Endodermal cell (in vitro differentiated cells): Measurements from ENCODE around the gene PLXNA2. TPM values are rescaled to one million over a fixed set of nuclear protein-coding genes. Genes with fewer than 3 reads are reported as not detected.

Experiments
- DNase-seq: peaks from one replicate; pipeline ENCODE4 v3.0.0-alpha.2; 2017
- H3K27ac ChIP-seq: 2 replicates; pipeline ENCODE4 v1.5.1; 2013; ENCODE audit warnings: mild to moderate bottlenecking, low read depth, low read length, moderate library complexity
- H3K27me3 ChIP-seq: 2 replicates; pipeline ENCODE4 v1.6.1; 2013; ENCODE audit warnings: mild to moderate bottlenecking, low read length, moderate library complexity; ENCODE audit not compliant: insufficient read depth, control insufficient read depth, poor library complexity, severe bottlenecking
- H3K36me3 ChIP-seq: 2 replicates; pipeline ENCODE4 v1.7.0; 2013; ENCODE audit warnings: mild to moderate bottlenecking, low read length, moderate library complexity; ENCODE audit not compliant: control insufficient read depth, insufficient read depth
- H3K4me1 ChIP-seq: one replicate; pipeline ENCODE4 v1.7.0; 2013; ENCODE audit warnings: low read length; ENCODE audit not compliant: control insufficient read depth, insufficient read depth
- H3K4me3 ChIP-seq: 2 replicates; pipeline ENCODE4 v1.5.1; 2013; ENCODE audit warnings: mild to moderate bottlenecking, low read length, moderate library complexity
- H3K9ac ChIP-seq: 2 replicates; pipeline ENCODE4 v1.6.1; 2013; ENCODE audit warnings: mild to moderate bottlenecking, low read length, moderate library complexity; ENCODE audit not compliant: poor library complexity, severe bottlenecking; ENCODE audit errors: extremely low read depth
- H3K9me3 ChIP-seq: 2 replicates; pipeline ENCODE4 v1.6.1; 2013; ENCODE audit warnings: mild to moderate bottlenecking, low read length, moderate library complexity; ENCODE audit not compliant: control insufficient read depth
- H3K27ac Mint-ChIP-seq: 2 replicates; pipeline ENCODE4 v1.8.0; 2020; ENCODE audit warnings: mixed read lengths
- H3K27me3 Mint-ChIP-seq: 2 replicates; pipeline ENCODE4 v1.8.0; 2021; ENCODE audit warnings: mild to moderate bottlenecking, mixed read lengths; ENCODE audit not compliant: insufficient read depth
- H3K36me3 Mint-ChIP-seq: 2 replicates; pipeline ENCODE4 v1.8.0; 2020; ENCODE audit warnings: low read depth, mixed read lengths
- H3K4me1 Mint-ChIP-seq: 2 replicates; pipeline ENCODE4 v1.8.0; 2020; ENCODE audit warnings: mixed read lengths
- H3K4me3 Mint-ChIP-seq: 2 replicates; pipeline ENCODE4 v1.8.0; 2020; ENCODE audit warnings: mild to moderate bottlenecking, moderate library complexity, mixed read lengths
- H3K9me3 Mint-ChIP-seq: 2 replicates; pipeline ENCODE4 v1.8.0; 2020; ENCODE audit warnings: mild to moderate bottlenecking, mixed read lengths
- WGBS, 2 experiments: methylation state at CpG; one replicate each; pipeline versions ENCODE4 v1.1.5 to v1.1.7; 2013; ENCODE audit warnings: missing lambda C conversion rate in 2 of 2, mixed read lengths in 1 of 2; ENCODE audit not compliant: insufficient coverage in 1 of 2, insufficient read length in 1 of 2; 5-methylcytosine and 5-hydroxymethylcytosine counted together
- total RNA-seq, 2 donors: library from RNA; stranded (reverse); fragmentation: NEBNext Ultra II Directional in 1 of 2; extraction: Animal tissue kit (Norgen Biotek cat#: 25700) in 1 of 2; gene quantifications; 2 replicates in 1 of 2; 3 replicates in 1 of 2; pipeline ENCODE4 v1.2.1, GENCODE V29; 2021
- TF ChIP-seq, protein P1 (sequence below): fragments of 200-600 bp; sonication (generic); conservative IDR thresholded peaks from 2 replicates; pipeline ENCODE4 v1.5.0; 2021; ENCODE audit warnings: antibody characterized with exemption, mild to moderate bottlenecking

Gene PLXNA2
- total RNA-seq, 2 donors from 2014 or later = 61.2 to 86.1 TPM

DNA sequence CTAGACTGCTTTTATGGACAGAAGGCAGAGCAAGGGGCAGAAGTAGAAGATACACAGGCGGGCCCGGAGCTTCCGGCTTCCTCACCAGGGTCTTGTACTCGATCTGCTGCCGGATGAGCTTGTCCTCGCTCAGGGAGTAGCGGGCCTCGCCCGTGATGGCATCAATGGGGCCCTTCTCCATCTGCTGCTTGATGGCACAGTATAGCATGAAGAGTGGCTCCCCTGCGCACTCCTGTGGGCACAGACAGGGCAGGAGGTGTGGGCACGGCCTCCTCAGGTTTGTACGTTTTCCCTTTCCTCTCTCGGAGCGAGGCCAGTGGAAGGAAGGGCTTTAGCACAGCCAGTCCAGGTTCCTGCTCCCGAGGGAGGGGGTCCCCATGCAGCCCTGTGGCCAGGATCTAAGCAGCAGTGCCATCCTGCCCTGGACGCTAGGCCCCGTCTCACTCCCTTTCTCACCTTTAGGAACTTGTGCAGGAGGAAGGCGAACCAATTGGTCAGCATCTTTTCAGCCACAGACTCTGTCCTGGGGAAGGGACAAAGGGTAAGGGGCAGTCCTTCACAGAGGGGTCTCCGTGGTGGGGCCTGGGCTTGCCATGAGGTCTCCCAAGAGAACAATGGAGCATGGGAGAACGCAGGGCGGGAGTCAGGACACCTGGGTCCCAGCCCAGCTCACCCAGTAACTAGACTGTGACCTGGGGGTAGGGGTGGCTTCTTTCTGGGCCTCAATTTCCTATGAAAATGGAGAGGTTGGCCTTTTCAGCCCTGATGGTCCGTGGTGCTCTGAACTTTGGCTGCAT is 204.4 kb downstream of the PLXNA2 start:
- H3K36me3 ChIP-seq = peaks cover 97% of the 10 kb centered on the region
- H3K27ac ChIP-seq = no peak overlapping the region
- H3K9me3 ChIP-seq = no peaks in the 10 kb centered on the region
- Mint-ChIP-seq H3K4me3 (no peak overlapping the region), H3K4me1 (peaks cover 51% of the 10 kb centered on the region), H3K27ac (no peak overlapping the region), H3K36me3 (peaks cover 77% of the 10 kb centered on the region), H3K27me3 (no peaks in the 10 kb centered on the region), H3K9me3 (no peaks in the 10 kb centered on the region)
- H3K4me3 ChIP-seq = no peak overlapping the region
- no peak overlapping the region for H3K9ac ChIP-seq
- H3K27me3 ChIP-seq = no peaks in the 10 kb centered on the region
- no peak for DNase-seq
- TF ChIP-seq, protein P1, sequence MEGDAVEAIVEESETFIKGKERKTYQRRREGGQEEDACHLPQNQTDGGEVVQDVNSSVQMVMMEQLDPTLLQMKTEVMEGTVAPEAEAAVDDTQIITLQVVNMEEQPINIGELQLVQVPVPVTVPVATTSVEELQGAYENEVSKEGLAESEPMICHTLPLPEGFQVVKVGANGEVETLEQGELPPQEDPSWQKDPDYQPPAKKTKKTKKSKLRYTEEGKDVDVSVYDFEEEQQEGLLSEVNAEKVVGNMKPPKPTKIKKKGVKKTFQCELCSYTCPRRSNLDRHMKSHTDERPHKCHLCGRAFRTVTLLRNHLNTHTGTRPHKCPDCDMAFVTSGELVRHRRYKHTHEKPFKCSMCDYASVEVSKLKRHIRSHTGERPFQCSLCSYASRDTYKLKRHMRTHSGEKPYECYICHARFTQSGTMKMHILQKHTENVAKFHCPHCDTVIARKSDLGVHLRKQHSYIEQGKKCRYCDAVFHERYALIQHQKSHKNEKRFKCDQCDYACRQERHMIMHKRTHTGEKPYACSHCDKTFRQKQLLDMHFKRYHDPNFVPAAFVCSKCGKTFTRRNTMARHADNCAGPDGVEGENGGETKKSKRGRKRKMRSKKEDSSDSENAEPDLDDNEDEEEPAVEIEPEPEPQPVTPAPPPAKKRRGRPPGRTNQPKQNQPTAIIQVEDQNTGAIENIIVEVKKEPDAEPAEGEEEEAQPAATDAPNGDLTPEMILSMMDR = no peak
- H3K4me1 ChIP-seq = peaks cover 39% of the 10 kb centered on the region
- WGBS, 2 experiments = 96% methylated on average over 15 to 22 of the region's 22 CpGs

DNA sequence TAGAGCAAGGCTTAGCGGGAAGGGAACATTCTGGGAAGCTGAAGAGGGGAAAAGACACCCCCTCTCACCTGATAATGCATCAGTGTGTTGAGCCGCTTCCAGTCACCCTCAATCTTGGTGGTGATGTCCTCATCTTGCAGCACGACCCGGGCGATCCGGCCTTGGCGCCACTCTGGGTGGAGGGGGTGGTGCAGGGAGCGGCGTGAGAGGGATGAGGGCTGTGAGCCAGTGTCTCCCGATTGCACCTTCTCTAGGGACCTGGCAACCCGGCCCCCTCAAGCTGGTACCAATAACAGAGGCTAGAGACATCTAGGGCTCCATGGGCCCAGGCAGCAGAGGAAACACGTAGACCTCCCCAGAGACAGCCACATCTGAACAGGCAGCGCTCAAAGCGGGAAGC is 205.9 kb downstream of the PLXNA2 start:
- no peaks in the 10 kb centered on the region for H3K9me3 Mint-ChIP-seq
- WGBS, 2 experiments = 95 to 96% methylated on average over 8 to 14 of the region's 14 CpGs

DNA sequence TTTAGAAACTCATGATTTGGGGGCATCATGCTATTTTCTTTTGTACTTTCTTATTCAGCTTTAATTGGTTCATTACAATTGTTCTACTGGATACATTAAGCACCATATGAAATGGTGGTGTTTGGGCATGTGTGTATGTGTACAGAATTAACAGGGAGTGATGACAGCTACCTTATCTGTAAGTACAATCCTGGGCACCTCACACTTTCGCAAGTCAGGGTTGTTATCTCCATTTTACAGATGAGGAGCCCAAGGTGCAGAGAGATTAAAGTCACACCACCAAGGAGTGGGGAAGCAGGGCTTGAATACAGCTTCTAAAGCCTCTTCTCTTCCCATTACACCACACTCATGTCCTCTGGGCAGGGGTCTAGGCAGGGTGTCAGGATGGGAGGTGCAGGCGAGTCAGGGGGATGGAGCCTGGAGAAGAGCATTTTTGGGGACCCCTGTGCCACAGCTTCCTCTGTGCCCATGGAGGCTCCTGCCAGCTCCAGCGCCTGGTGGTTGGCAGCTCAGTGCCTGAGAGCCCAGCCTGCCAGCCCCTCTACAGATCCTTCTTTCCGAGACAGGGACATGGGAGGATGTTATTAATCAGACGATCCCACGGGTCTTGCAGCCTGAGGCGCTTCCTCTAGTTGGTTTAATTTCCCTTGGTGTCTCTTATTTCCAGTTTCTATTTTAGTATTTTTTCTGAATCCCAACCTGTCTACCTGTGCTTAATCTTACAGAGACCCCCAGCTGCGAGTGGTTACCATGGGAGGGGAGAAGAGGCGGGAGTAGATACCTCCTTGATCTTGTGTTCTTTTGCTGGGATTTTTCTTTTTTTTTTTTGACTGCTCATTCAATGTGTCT is 207.0 kb downstream of the PLXNA2 start:
- Histone ChIP-seq H3K9ac (no peak overlapping the region), H3K27me3 (no peaks in the 10 kb centered on the region), H3K27ac (no peak overlapping the region), H3K9me3 (no peaks in the 10 kb centered on the region), H3K4me1 (peaks cover 28% of the 10 kb centered on the region), H3K4me3 (no peak overlapping the region), H3K36me3 (peaks cover 97% of the 10 kb centered on the region)
- H3K36me3 Mint-ChIP-seq = peaks cover 74% of the 10 kb centered on the region
- WGBS, 2 experiments = 91 to 94% methylated on average over 5 to 9 of the region's 9 CpGs
- H3K4me3 Mint-ChIP-seq = no peak overlapping the region
- H3K27me3 Mint-ChIP-seq = no peaks in the 10 kb centered on the region
- TF ChIP-seq, protein P1 = no peak
- peaks cover 40% of the 10 kb centered on the region for H3K4me1 Mint-ChIP-seq
- no peaks in the 10 kb centered on the region for H3K9me3 Mint-ChIP-seq
- no peak overlapping the region for H3K27ac Mint-ChIP-seq
- DNase-seq = no peak

More for the DNA sequence above, 205.9 kb downstream of the PLXNA2 start:
- peaks cover 97% of the 10 kb centered on the region for H3K36me3 ChIP-seq
- no peak overlapping the region for H3K9ac ChIP-seq
- no peak overlapping the region for H3K4me3 ChIP-seq
- Mint-ChIP-seq H3K4me1 (peaks cover 50% of the 10 kb centered on the region), H3K27me3 (no peaks in the 10 kb centered on the region), H3K36me3 (peaks cover 76% of the 10 kb centered on the region), H3K27ac (no peak overlapping the region), H3K4me3 (no peak overlapping the region)
- H3K27ac ChIP-seq = no peak overlapping the region
- H3K4me1 ChIP-seq = peaks cover 37% of the 10 kb centered on the region
- no peak for DNase-seq
- no peaks in the 10 kb centered on the region for H3K9me3 ChIP-seq
- no peaks in the 10 kb centered on the region for H3K27me3 ChIP-seq
- TF ChIP-seq, protein P1 = no peak
